HG03469 (cell line): Measurements from ENCODE around the gene PRRC2B.
"Not testable (repeated sequence)": the region's sequence is repeated elsewhere in the genome, so short reads cannot be mapped to it uniquely, and the experiment has no call there.

Source experiments
- ATAC-seq: cut with Tn5 transposase; IDR thresholded peaks from one replicate; pipeline ENCODE4 v1.9.1; 2021; ENCODE audit warnings: mild to moderate bottlenecking, moderate library complexity, moderate number of reproducible peaks; ENCODE audit not compliant: unreplicated experiment

The PRRC2B gene

DNA sequence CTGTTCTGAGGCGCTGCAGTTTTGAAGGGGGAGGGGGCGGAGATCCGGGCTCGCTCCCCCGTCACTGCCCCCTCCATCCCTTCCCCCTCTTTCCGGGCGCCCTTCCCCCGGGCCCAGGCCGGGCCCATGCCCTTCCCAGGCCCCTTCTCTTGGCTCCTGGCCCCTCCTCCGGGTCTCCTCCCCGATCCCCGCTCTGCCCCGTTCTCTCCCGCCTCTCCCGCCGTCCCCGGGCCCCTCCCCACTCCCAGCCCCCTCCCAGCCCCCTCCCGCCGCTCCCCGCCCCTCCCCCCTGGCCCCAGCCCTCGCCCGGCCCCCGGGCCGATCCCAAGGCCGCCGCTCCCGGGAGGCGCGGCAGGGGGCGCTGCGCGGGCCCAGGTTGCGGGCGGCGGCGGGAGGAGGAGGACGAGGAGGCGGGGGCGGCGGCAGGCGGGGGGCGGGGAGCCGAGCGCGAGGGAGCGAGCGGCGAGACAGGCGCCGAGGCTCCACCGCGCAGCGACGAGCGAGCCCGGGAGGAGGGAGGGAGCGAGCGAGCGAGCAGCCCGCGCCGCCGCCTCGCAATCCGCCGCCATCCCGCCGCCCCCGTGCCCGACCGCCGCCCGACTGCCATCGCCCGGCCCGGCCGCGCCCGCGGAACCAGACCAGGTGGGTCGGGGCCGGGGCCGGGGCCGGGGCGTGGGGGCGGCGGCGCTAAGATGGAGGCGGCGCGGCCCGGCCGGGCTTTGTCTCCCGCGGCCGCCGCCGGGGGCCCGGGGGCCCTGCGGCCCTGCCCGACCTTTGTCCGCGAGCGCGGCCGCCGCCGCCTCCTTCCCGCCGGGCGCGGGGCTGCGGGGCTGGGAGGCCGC is at the start of gene PRRC2B:
TSS of gene PRRC2B (plus strand) at position 465 of the 842 bp plus-strand sequence. CDS start 36,059 bp downstream, outside the sequence.
- ATAC-seq: no peak

DNA sequence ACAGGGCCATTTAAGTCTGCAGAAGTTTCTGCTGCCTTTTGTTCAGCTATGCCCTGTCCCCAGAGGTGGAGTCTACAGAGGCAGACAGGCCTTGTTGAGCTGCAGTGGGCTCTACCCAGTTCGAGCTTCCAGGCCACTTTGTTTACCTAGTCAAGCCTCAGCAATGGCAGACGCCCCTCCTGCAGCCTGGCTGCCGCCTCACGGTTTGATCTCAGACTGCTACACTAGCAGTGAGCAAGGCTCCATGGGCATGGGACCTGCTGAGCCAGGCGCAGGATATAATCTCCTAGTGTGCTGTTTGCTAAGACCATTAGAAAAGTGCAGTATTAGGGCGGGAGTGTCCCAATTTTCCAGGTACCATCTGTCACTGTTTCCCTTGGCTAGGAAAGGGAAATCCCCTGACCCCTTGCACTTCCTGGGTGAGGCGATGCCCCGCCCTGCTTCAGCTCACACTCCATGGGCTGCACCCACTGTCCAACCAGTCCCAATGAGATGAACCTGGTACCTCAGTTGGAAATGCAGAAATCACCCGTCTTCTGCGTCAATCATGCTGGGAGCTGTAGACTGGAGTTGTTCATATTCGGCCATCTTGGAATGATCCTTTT is 48.9 kb upstream of the PRRC2B start:
- not testable (repeated sequence) for ATAC-seq

DNA sequence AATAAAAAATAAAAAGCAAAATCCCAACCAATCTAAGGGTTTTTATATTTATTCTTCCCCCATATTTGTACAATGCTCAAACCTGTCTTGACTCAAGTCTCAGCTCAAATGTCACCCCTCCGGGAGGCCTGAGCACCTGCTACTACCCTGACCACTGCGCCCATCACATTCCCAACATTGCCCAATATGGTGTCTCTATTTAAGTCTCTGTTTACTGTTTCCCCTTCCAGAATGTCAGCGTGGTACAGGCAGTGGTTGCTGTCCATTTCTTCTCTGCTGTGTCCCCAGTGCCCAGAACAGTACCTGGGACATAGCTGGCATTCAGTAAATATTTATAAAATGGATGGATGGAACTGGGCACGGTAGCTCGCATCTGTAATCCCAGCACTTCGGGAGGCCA is 47.3 kb upstream of the PRRC2B start:
- ATAC-seq: no peak

DNA sequence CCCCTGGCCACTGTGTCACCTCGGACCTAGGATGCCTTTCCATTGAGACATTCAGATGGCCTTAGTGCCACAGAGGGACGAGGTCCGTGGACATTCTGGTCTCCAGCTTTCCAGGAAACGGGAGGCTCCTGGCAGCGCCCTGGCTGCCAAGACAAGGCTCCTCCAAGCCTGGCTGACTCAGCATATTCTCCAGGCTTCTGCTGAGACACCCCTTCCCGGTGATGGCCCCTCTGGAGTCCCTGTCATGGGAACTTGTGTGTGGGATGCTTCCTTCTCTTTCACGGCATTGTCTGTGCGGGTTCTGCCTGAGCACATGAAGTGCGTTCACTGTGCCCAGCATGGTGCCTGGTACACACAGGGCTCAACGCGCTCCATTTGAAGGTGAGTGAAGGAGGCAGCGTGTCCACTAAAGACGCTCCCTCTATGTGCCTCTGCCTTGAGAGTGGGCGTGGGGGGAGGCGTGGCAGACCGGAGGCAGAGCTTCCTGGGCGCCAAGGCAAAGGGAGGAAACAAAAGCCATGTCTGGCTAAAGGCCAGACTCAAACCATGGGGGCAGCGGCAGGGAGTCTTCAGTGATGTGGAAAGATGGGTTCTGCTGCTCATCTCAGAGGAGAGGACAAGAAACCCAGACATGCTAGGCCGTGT is 46.4 kb upstream of the PRRC2B start:
- ATAC-seq: no peak

DNA sequence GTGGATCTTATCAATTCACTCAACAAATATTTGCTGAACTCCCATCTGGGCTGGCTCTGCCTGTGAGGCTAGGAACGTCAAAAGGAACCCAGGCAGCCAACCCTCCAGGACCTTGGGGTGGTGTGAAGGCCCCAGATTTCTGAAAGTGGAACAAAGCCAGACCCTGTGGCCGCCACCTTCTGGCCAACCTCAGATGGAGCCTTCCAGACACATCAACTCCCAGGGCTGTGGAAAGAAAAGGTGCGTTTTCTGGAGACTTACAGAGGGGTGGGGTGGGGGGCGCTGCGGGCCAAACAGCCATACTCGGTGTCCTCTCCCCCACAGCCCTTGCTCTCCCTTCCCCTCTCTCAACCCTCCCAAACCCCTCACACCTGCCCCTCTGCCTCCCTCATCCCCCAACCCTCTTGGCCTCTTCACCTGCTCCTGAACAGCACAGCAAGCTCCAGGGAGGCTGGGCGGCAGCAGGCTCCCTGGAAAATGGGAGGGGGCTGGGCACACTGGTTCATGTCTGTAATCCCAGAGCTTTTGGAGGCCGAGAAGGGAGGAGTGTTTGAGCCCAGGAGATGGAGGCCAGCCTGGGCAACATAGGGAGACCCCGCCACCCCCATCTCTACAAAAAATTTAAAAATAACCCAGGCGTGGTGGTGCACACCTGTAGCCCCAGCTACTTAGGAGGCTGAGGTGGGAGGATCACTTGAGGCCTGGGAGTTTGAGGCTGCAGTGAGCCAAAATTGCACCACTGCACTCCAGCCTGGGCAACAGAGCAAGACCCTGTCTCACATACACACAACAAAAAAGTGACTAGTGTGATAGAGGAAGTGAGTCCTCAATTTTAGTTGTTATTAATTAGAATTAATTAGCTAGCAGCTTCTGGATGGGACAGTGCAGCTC is 45.0 kb upstream of the PRRC2B start:
- ATAC-seq: no peak

DNA sequence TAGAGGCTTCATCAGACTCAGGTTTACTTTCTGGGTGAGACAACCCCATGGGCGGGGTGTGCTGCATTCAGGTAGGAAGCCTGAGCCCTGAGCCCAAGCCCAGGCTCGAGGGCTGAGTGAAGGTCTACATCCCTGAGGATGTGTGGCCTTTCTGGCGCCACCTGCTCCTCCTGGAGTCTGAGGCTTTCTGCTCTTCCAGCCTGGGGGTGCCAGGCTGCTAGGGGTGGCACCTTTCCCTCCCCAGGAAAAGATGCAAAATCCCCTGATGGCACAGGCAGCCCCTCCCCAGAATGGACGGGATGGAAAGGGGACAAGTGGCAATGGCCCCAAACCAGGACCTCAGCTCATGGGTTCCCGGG is 44.4 kb upstream of the PRRC2B start:
- no peak for ATAC-seq

DNA sequence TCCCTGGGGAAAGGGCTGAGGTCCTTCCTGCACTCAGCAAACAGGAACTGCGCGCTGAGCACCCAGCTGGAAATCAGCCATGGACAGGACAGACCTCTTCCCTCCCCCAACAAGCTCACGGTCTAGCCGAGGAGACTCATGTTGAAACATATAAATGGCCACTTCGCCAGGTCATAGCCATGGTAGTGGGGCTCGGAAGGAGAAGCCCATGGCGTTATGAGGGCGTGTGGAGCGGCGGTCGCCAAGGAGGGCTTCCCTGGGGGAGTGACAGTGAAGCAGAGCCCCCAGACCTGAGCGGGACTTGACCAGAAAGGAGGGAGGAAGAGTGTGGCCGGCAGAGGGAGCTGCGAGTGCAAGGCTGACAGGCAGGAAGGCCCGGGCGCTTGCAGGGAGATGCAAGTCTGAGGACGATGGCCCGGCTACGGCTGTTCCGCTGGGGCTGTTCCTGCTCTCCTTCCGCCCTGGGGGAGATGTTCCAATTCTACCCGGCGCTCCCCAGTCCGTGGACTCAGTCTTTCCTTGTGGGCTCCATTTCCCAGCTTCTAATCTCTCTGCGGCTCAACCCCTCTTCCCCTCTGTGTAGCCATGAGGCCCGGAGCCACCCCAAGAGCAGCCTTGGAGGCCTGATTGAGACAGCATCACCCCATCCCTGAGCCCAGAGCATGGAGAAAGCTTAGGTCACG is 43.9 kb upstream of the PRRC2B start:
- no peak for ATAC-seq

DNA sequence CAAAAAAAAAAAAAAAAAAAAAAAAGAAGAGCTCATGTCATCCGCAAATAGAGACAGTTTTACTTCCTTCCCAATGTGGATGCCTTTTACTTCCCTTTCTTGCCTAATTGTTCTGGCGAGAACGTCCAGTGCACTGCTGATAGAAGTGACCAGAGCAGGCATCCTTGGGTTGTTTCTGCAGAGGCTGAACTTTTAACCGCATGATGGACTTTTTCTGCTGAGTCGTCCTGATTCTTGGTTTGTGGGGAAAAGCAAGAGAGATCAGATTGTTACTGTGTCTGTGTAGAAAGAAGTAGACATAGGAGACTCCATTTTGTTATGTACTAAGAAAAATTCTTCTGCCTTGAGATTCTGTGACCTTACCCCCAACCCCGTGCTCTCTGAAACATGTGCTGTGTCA is 37.4 kb upstream of the PRRC2B start:
- not testable (repeated sequence) for ATAC-seq

DNA sequence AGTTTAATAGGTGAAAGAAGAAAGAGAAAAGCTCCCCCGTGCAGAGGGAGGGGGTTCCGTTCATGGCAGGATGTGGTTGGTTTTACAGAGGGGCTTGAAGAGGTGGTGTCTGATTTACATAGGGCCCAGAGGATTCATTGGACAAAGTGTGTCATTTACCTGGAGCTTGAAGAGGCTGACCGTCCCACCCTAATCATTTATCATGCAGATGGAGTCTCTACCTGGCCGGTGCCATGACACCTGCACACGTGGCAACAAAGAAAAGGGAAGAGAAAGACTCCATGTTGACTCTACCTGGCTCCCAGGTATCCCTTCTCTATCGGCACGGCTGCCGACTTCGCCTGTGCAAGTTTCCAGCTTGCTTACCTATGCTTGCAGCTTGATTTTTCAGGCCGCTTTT is 35.3 kb upstream of the PRRC2B start:
- ATAC-seq: no peak

DNA sequence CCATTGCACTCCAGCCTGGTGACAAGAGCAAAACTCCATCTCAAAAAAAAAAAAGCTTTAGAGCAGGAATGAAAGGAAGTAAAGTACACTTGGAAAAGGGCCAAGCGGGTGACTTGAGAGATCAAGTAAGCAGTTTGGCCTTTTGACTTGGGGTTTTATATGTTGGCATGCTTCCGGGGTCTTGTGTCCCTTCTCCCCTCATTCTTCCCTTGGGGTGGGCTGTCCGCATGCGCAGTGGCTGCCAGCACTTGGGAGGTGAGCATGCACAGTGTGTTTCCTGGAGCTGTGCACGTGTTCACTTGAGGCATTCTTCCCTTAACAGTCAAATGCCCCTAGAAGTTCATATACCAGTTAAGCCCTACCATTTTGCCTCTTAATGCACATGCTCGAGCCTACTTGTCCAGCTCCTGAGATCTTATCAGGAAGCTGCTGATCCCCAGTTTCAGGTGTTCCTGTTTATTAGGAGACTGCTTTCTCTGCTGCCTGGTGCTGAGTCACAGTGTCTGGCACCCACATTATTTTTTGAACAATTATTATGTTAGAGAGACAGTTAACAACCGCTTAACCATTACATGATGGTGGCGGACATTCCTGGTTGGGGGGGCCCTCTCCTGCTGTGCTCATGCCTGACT is 32.6 kb upstream of the PRRC2B start:
- no peak for ATAC-seq

DNA sequence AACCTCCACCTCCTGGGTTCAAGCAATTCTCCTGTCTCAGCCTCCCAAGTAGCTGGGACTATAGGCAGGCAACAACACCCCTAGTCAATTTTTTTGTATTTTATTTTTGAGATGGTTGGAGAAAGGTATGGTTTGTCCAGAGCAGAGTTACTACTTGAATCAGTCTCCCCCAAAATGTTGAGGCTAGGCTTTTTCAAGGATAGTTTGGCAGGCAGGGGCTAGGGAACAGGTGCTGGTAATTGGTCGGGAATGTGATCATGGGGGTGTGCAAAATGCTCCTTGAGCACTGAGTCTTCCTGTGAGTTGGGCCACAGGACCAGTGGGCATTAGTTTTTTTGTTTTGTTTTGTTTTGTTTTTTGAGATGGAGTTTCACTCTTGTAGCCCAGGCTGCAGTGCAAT is 28.3 kb upstream of the PRRC2B start:
- no peak for ATAC-seq

DNA sequence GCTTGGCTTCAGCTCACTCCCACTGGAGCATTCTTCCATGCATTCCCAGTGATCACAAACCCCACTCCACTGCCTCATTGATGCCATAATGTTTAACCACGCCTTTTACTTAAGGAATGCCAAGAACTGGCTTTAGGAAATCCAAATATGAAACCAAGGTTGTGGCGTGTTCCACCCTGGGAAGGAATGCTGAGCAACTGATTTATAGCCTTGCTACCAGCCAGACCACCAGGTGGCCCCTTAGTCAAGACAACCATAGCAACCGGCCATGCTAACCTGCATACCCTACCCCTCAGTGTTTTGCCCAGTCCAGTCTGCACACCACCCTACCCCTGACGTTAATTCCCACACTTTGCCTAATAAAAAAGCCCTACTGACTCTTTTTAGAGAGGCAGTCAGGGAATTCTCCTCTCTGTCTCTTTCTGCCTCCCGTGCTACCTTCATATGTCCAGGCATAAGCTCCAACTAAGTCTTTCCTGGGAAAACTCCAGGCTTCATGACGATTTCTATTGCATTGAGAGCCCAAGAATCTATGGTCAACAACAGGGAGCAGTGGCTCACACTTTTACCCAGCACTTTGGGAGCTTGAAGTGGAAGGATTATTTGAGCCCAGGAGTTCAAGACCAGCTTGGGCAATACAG is 27.0 kb upstream of the PRRC2B start:
- ATAC-seq: no peak

DNA sequence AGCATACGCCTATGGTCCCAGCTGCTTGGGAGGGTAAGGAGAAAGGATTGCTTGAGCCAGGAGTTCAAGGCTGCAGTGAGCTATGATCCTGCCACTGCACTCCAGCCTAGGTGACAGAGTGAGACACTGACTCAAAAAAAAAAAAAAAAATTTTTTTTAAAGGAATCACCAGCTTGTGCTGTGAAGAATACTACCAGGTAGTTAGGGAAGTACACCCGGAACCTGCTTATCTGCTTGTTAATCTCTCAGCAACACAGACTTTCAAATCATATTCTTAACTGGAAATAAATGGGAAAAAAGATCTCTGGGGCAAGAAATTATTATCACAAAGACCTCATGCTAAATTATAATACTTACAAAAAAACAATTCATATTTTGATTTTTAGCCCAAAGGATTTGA is 26.4 kb upstream of the PRRC2B start:
- no peak for ATAC-seq

DNA sequence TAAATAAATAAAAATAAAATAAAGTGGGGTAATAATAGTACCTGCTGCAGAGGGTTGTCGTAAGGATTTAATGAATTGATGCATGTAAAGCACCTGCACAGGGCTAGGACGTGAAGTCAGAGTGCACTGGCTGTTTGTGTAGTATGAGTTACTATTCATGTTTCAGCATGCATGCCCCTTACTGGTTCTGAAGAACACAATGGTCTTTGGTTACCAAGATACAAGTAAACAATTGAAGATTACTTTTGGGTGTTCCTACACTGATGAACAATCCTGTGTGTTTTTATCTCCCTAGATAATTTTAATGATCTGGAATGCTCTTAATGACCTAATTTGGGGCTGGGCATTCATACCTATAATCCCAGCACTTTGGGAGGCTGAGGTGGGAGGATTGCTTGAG is 23.2 kb upstream of the PRRC2B start:
- no peak for ATAC-seq

DNA sequence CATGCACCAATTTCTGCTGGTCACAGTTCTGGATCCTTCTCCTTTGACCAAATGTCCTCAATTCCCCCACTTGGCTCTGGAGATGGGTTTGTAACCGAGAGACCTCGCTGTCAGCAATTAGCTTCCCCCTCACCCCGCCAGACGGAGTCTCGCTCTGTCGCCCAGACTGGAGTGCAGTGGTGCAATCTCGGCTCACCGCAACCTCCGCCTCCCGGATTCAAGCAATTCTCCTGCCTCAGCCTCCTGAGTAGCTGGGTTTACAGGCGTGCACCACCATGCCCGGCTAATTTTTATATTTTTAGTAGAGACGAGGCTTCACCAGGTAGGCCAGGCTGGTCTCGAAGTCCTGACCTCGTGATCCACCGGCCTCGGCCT is 21.3 kb upstream of the PRRC2B start:
- not testable (repeated sequence) for ATAC-seq

DNA sequence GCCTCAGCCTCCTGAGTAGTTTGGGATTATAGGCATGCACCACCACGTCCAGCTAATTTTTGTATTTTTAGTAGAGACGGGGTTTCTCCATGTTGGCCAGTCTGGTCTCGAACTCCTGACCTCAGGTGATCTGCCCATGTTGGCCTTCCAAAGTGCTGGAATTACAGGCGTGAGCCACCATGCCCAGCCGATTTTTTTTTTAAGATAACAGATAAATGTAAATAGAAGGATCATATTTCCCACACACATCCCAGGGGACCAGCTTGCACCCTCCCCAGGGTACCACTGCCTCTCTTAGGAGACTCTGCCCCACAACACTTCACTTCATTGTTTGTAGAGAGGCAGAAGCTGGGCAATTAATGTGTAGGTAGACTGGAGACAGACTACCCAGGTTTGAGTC is 19.2 kb upstream of the PRRC2B start:
- not testable (repeated sequence) for ATAC-seq

DNA sequence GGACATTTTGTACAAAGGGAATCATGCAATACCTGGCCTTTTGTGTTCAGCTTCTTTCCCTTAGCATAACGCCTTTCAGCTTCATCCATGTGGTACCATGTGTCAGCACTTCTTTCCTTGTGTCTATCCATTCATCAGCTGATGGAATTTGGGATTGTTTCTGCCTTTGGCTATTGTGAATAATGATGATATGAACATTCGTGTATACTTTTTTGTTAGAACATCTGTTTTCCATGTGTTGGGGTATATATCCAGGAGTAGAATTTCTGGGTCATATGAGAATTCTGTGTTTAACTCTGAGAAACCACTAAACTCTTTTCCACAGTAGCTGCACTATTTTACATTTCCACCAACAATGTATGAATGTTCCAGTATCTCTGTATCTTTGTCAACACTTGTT is 14.8 kb upstream of the PRRC2B start:
- no peak for ATAC-seq

DNA sequence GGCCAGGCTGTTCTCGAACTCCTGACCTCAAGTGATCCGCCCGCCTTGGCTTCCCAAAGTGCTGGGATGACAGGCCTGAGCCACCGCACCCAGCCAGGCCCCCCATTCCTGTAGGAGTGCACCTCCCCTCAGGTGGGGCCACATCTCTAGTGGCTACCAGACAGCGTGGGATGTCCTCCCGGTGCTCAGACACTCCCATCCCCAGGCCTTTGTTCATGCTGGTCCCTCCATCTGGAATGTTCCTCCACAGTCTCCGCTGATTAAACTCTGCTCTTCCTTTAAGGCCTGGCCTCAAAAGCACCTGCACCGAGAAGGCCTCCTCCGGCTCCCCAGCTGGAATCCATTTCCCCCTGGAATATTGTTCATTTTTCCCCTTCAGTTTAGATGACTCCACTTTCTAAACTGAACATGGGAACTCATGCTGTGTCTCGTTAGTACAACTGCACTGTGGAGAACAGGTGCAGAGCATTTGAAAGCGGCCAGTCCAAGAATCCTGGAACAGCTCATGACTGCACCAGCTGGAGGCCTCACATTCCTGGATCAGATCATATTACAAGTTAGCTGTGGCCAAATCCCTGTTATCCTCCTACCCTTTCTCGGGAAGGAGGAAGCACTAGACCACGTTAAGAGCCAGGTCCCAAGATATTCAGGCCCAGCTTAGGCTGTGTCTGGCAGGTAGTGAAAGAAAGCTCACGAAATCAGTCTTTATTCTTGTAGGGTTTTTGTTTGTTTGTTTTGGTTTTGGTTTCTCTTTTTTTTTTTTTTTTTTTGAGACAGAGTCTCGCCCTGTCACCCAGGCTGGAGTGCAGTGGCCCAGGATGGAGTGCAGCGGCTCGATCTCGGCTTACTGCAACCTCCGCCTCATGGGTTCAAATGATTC is 10.8 kb upstream of the PRRC2B start:
- no peak for ATAC-seq

DNA sequence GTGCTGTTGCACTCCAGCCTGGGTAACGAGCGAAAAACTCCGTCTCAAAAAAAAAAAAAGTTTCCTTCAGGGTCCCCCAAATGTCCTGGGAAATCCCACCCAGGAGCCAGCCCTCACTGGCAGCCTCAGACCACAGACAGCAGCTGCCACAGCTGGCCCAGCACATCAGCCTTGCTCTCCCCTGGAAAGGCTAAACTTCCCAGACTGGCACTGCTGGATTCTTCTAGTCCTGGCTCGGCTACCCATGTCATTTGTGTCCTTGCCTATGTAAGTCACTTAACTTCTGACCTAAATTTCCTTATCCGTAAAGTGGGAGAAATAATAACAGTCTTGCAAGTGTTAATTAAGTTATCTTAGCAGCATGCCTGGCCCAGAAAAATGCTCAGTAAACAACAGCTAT is 8.6 kb upstream of the PRRC2B start:
- ATAC-seq: no peak
